H1 (cell line): Measurements from ENCODE around the gene ANXA9. TPM values are rescaled to one million over a fixed set of nuclear protein-coding genes. Genes with fewer than 3 reads are reported as not detected.

ENCODE experiments used
- TAF1 ChIP-seq: IDR thresholded peaks from 2 replicates; pipeline ENCODE4 v1.6.1; 2011; ENCODE audit warnings: mild to moderate bottlenecking, low read depth, low read length
- polyA plus RNA-seq, 7 experiments: library from polyadenylated mRNA; depleted of rRNA in 3 of 7; stranded (reverse) in 5 of 7; unstranded in 2 of 7; fragments of >200 nt in 5 of 7; fragments of 200-250 nt in 2 of 7; gene quantifications; 1 replicate in 5 of 7; 2 replicates in 1 of 7; 4 replicates in 1 of 7; pipeline versions ENCODE4 v1.2.1 to v1.2.3, GENCODE V29; 2011 to 2013; ENCODE audit warnings: missing spikeins in 2 of 7, mixed read lengths in 2 of 7
- total RNA-seq: library from RNA; stranded (reverse); fragmentation: NEBNext Ultra II Directional; extraction: Animal tissue kit (Norgen Biotek cat#: 25700); gene quantifications from 2 replicates; pipeline ENCODE4 v1.2.1, GENCODE V29; 2021

ANXA9 gene
- total and polyA plus RNA-seq, 2 of the 8 experiments (the other 6 are each of a cell fraction or from before 2014, with no cell fraction given), result 1.8 to 3.5 TPM

DNA sequence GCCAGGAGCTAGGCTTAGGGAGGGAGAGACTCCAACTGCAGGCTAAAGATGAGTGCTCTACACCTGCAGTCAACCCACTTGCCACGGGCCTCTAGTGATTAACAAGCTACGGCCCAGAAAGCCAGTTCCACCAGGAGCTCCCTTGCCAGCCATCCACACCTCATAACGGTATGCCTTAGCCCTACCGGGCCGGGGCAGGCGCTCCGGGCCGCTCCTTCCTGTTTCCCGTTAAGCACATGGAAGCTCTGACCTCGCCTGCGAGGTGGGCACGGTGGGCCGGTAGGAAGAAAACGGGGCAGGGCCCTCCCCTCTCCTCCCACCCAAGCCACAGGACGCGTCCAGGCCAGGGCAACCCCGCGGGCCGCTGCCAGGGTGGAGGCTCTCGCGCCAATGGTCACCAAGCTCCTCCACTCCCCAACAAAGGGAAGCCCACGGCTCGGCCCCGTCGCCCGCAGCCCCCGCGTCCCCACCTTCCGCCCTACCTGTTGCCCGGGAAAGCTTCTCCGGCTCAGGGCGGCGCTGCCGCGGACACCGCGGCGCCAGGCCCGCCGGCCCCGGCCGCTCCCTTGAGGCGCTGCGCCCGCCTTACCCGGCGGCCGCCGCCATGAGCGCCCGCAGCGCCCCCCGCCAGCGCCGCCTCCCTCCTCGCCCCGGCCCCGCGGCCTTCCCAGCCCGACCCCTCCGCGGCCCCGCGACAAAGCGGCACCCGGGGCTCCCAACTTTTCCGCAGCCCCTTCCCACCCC, 8.1 kb upstream of the ANXA9 start (continued):
- peak; percentile 57; the same call in 1 of the 2 replicates for TF ChIP-seq TAF1
